ENCODE measurements around the gene C22orf31.

Gene C22orf31

DNA sequence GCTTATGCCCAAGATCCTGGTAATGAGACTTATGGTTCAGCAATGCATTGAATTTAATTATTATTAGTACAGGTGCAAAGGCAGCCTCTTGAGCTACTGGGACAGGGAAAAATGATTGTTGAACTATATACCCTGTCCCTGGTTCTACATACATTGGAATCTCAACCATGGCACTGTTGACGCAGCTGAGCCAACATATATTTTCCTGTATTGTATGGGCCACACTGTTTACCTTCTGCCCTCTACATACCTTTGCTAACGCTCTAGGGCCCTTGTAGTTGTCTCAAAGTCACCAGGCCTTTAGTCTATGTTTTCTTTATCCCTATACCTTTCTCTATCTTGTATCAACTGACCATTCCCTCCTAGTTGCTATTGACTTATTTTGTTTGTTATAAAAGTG is 33.8 kb upstream of the C22orf31 start:
- no peak overlapping the region for H3K27ac ChIP-seq (ENCODE audit: low read depth, low read length)
- no peaks in the 10 kb centered on the region for H3K36me3 ChIP-seq (ENCODE audit: low read length)
- no peak overlapping the region for H3K9ac ChIP-seq (ENCODE audit: low read length)
- H2AFZ ChIP-seq (ENCODE audit: low read depth, low read length, severe bottlenecking) = no peak overlapping the region
- no peaks in the 10 kb centered on the region for H3K27me3 ChIP-seq (ENCODE audit: low read length)
- H3K4me2 ChIP-seq (ENCODE audit: low read depth, low read length, poor library complexity, severe bottlenecking) = no peak overlapping the region
- no peaks in the 10 kb centered on the region for H3K79me2 ChIP-seq (ENCODE audit: insufficient read depth, low read length)
- no peaks in the 10 kb centered on the region for H4K20me1 ChIP-seq (ENCODE audit: low read depth, low read length)
- TF ChIP-seq EZH2phosphoT487 (conservative IDR thresholded peaks at IDR 0.05; ENCODE audit: low read length) = no peak
- TF ChIP-seq, protein P1, sequence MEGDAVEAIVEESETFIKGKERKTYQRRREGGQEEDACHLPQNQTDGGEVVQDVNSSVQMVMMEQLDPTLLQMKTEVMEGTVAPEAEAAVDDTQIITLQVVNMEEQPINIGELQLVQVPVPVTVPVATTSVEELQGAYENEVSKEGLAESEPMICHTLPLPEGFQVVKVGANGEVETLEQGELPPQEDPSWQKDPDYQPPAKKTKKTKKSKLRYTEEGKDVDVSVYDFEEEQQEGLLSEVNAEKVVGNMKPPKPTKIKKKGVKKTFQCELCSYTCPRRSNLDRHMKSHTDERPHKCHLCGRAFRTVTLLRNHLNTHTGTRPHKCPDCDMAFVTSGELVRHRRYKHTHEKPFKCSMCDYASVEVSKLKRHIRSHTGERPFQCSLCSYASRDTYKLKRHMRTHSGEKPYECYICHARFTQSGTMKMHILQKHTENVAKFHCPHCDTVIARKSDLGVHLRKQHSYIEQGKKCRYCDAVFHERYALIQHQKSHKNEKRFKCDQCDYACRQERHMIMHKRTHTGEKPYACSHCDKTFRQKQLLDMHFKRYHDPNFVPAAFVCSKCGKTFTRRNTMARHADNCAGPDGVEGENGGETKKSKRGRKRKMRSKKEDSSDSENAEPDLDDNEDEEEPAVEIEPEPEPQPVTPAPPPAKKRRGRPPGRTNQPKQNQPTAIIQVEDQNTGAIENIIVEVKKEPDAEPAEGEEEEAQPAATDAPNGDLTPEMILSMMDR (IDR thresholded peaks at IDR 0.05; ENCODE audit: insufficient read depth, low read length, poor library complexity, severe bottlenecking) = no peak
- H3K9me2 ChIP-seq (replicated peaks; ENCODE audit: insufficient read depth, low read length) = no peaks in the 10 kb centered on the region
- H3K4me3 ChIP-seq (ENCODE audit: insufficient read depth, low read length, poor library complexity, severe bottlenecking) = no peak overlapping the region
- no peaks in the 10 kb centered on the region for H3K9me3 ChIP-seq (ENCODE audit: insufficient read depth, low read length)
- H3F3A ChIP-seq (ENCODE audit: insufficient read depth) = no peaks in the 10 kb centered on the region

DNA sequence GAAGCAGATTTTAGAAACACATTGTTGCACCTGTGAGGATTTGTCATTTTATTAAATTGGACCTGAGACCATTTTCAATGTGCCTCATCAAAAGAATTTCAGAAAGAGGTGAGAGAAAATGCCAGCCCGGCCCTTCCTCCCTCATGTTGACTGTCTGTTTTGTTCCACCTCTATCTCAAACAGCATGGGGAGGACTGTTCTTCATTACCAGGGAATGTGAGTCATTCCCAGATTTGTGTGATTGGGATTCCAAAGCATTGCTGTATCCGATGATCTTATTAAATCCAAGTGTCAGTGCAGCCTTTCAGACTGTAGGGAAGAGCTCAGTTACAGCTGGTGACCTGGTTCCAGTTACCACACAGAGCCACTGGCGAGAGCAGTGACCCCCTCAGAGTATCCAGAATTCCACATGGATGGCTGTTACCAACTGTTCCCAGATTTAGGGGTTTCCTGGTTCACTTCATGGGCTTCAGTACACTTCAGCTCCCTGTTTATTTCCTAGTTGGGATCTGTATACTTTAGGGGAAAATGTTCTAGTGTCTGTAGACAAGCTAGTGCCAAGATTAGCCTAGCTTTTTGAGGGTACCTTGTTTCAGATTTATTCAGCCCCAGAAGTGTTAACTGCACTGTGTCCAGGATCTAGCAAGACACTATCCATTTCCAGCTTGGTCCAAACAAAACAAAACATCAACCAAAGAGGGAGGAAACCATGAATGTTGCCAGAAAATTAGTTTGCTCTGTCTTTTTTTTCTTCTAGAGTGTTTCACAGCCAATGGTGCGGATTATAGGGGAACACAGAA is 32.1 kb upstream of the C22orf31 start:
- no peaks in the 10 kb centered on the region for H3K79me2 ChIP-seq (ENCODE audit: insufficient read depth, low read length)
- no peak overlapping the region for H3K9ac ChIP-seq (ENCODE audit: low read length)
- no peak overlapping the region for H3K4me2 ChIP-seq (ENCODE audit: low read depth, low read length, poor library complexity, severe bottlenecking)
- no peaks in the 10 kb centered on the region for H3K9me3 ChIP-seq (ENCODE audit: insufficient read depth, low read length)
- no peaks in the 10 kb centered on the region for H3K9me2 ChIP-seq (replicated peaks; ENCODE audit: insufficient read depth, low read length)
- H3K27me3 ChIP-seq (ENCODE audit: low read length) = no peaks in the 10 kb centered on the region
- no peak overlapping the region for H3K27ac ChIP-seq (ENCODE audit: low read depth, low read length)
- no peaks in the 10 kb centered on the region for H4K20me1 ChIP-seq (ENCODE audit: low read depth, low read length)
- no peaks in the 10 kb centered on the region for H3K36me3 ChIP-seq (ENCODE audit: low read length)
- H3F3A ChIP-seq (ENCODE audit: insufficient read depth) = no peaks in the 10 kb centered on the region
- no peak overlapping the region for H3K4me3 ChIP-seq (ENCODE audit: insufficient read depth, low read length, poor library complexity, severe bottlenecking)
- no peak overlapping the region for H2AFZ ChIP-seq (ENCODE audit: low read depth, low read length, severe bottlenecking)
- TF ChIP-seq, protein P1 (IDR thresholded peaks at IDR 0.05; ENCODE audit: insufficient read depth, low read length, poor library complexity, severe bottlenecking) = no peak
- TF ChIP-seq EZH2phosphoT487 (conservative IDR thresholded peaks at IDR 0.05; ENCODE audit: low read length) = no peak

DNA sequence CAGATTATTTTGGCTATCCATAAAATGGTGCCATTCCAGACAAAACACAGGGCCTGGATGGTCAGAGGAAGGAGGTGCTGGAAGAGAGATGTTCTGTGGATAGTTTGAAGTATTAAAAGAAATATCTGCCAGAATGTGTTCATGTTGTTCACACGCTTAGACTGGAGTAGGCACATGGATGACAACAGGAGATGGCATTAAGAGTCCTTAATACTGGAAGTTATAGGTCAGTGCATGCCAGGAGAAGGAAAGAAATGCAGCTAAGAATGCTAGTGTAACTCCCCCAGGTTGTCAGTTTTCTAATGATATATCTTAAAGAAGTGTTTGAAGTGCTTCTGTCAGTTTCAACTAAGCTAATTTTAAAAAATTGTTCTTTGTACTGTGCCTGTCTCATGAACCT is 31.4 kb upstream of the C22orf31 start:
- Histone ChIP-seq H4K20me1 (ENCODE audit: low read depth, low read length) (no peaks in the 10 kb centered on the region), H2AFZ (ENCODE audit: low read depth, low read length, severe bottlenecking) (no peak overlapping the region), H3F3A (ENCODE audit: insufficient read depth) (no peaks in the 10 kb centered on the region), H3K36me3 (ENCODE audit: low read length) (no peaks in the 10 kb centered on the region), H3K9me3 (ENCODE audit: insufficient read depth, low read length) (no peaks in the 10 kb centered on the region), H3K4me3 (ENCODE audit: insufficient read depth, low read length, poor library complexity, severe bottlenecking) (no peak overlapping the region), H3K79me2 (ENCODE audit: insufficient read depth, low read length) (no peaks in the 10 kb centered on the region), H3K9ac (ENCODE audit: low read length) (no peak overlapping the region), H3K9me2 (replicated peaks; ENCODE audit: insufficient read depth, low read length) (no peaks in the 10 kb centered on the region), H3K27ac (ENCODE audit: low read depth, low read length) (no peak overlapping the region), H3K4me2 (ENCODE audit: low read depth, low read length, poor library complexity, severe bottlenecking) (no peak overlapping the region), H3K27me3 (ENCODE audit: low read length) (no peaks in the 10 kb centered on the region)
- TF ChIP-seq, protein P1 (IDR thresholded peaks at IDR 0.05; ENCODE audit: insufficient read depth, low read length, poor library complexity, severe bottlenecking) = no peak
- TF ChIP-seq EZH2phosphoT487 (conservative IDR thresholded peaks at IDR 0.05; ENCODE audit: low read length) = no peak

Data from SU-DHL-6 (cell line).